CD14-positive monocyte (primary cell): Measurements from ENCODE around the gene CDK15. TPM values are rescaled to one million over a fixed set of nuclear protein-coding genes. Genes with fewer than 3 reads are reported as not detected.

Source experiments
- DNase-seq, 3 donors: peaks; one replicate each; pipeline ENCODE4 v3.0.0-alpha.2; 2011 to 2022
- H2AFZ ChIP-seq: 2 replicates; pipeline ENCODE4 v1.6.0; 2012; ENCODE audit warnings: mild to moderate bottlenecking, low read depth, low read length, inconsistent platforms; ENCODE audit not compliant: insufficient read depth, poor library complexity, severe bottlenecking
- H3K27ac ChIP-seq, 2 donors: 1 replicate in 1 of 2; 2 replicates in 1 of 2; pipeline ENCODE4 v1.5.1; 2012 to 2013; ENCODE audit warnings: low read length in 2 of 2, control low read depth in 1 of 2, inconsistent platforms in 1 of 2, low read depth in 1 of 2, mild to moderate bottlenecking in 1 of 2
- H3K27me3 ChIP-seq, 2 donors: one replicate each; pipeline versions ENCODE4 v1.6.0 to v1.6.1; 2011 to 2013; ENCODE audit warnings: low read length in 2 of 2; ENCODE audit not compliant: control insufficient read depth in 2 of 2, insufficient read depth in 2 of 2
- H3K36me3 ChIP-seq, 2 donors: replicated peaks in 1 of 2; 1 replicate in 1 of 2; 2 replicates in 1 of 2; pipeline versions ENCODE4 v1.5.1 to v1.6.1; 2012 to 2013; ENCODE audit warnings: low read length in 2 of 2, control low read depth in 1 of 2, inconsistent platforms in 1 of 2, mild to moderate bottlenecking in 1 of 2; ENCODE audit not compliant: insufficient read depth in 2 of 2, control insufficient read depth in 1 of 2
- H3K4me1 ChIP-seq, 2 donors: 1 replicate in 1 of 2; 2 replicates in 1 of 2; pipeline versions ENCODE4 v1.5.1 to v1.6.1; 2012 to 2013; ENCODE audit warnings: low read length in 2 of 2, control low read depth in 1 of 2, inconsistent platforms in 1 of 2, mild to moderate bottlenecking in 1 of 2, moderate library complexity in 1 of 2; ENCODE audit not compliant: insufficient read depth in 2 of 2, control insufficient read depth in 1 of 2
- H3K4me2 ChIP-seq: replicated peaks from 2 replicates; pipeline ENCODE3; 2012; ENCODE audit warnings: low read length, moderate library complexity, mild to moderate bottlenecking; ENCODE audit not compliant: poor library complexity, severe bottlenecking; ENCODE audit errors: extremely low read depth
- H3K4me3 ChIP-seq, 3 experiments: fragments of 200-600 bp in 1 of 3; sonication (generic) in 1 of 3; replicated peaks in 1 of 3; 1 replicate in 2 of 3; 2 replicates in 1 of 3; pipeline ENCODE4 v1.5.1; 2011 to 2013; ENCODE audit warnings: low read length in 3 of 3, mild to moderate bottlenecking in 3 of 3, control low read depth in 2 of 3, low read depth in 2 of 3, inconsistent platforms in 1 of 3, moderate library complexity in 1 of 3
- H3K79me2 ChIP-seq: 2 replicates; pipeline ENCODE4 v1.6.0; 2012; ENCODE audit warnings: mild to moderate bottlenecking, control low read depth, inconsistent platforms, low read length, moderate library complexity; ENCODE audit not compliant: insufficient read depth
- H3K9ac ChIP-seq: 2 replicates; pipeline ENCODE4 v1.6.0; 2017; ENCODE audit warnings: low read length, mild to moderate bottlenecking; ENCODE audit not compliant: insufficient read depth, poor library complexity, severe bottlenecking
- H3K9me3 ChIP-seq, 2 donors: replicated peaks in 1 of 2; 1 replicate in 1 of 2; 2 replicates in 1 of 2; pipeline versions ENCODE4 v1.5.1 to v1.6.1; 2012 to 2013; ENCODE audit warnings: low read length in 2 of 2, control low read depth in 1 of 2; ENCODE audit not compliant: control insufficient read depth in 1 of 2, insufficient read depth in 1 of 2
- H4K20me1 ChIP-seq: 2 replicates; pipeline ENCODE4 v1.6.0; 2012; ENCODE audit warnings: mild to moderate bottlenecking, low read length, control low read depth, moderate library complexity; ENCODE audit not compliant: insufficient read depth
- H3K27ac Mint-ChIP-seq, 7 donors: one replicate each; pipeline ENCODE4 v1.8.0; 2020; ENCODE audit warnings: mild to moderate bottlenecking in 7 of 7, mixed read lengths in 7 of 7, moderate library complexity in 6 of 7, inconsistent platforms in 2 of 7
- H3K27me3 Mint-ChIP-seq, 3 donors: one replicate each; pipeline ENCODE4 v1.8.0; 2021 to 2022; ENCODE audit warnings: low read depth in 3 of 3, mild to moderate bottlenecking in 3 of 3, mixed read lengths in 3 of 3, moderate library complexity in 3 of 3, inconsistent platforms in 1 of 3
- H3K36me3 Mint-ChIP-seq, 2 donors: one replicate each; pipeline ENCODE4 v1.8.0; 2020; ENCODE audit warnings: mixed read lengths in 2 of 2, inconsistent platforms in 1 of 2, mild to moderate bottlenecking in 1 of 2
- H3K4me1 Mint-ChIP-seq: one replicate; pipeline ENCODE4 v1.8.0; 2020; ENCODE audit warnings: mild to moderate bottlenecking, mixed read lengths
- H3K4me3 Mint-ChIP-seq, 2 donors: one replicate each; pipeline ENCODE4 v1.8.0; 2020; ENCODE audit warnings: mild to moderate bottlenecking in 2 of 2, mixed read lengths in 2 of 2, moderate library complexity in 1 of 2
- H3K9me3 Mint-ChIP-seq, 7 donors: one replicate each; pipeline ENCODE4 v1.8.0; 2020 to 2022; ENCODE audit warnings: mixed read lengths in 7 of 7, mild to moderate bottlenecking in 6 of 7, moderate library complexity in 6 of 7, inconsistent platforms in 2 of 7
- WGBS: methylation state at CpG from one replicate; pipeline ENCODE4 v1.1.5; 2013; ENCODE audit warnings: missing lambda C conversion rate; ENCODE audit not compliant: insufficient coverage; 5-methylcytosine and 5-hydroxymethylcytosine counted together
- intact Hi-C, 2 donors: fragments of 100-400 bp; cut with micrococcal nuclease; formaldehyde crosslinking; loops; one replicate each; pipeline versions ENCODE4 v1.15.0 to v1.15.1; 2023
- polyA plus RNA-seq, 3 donors: library from polyadenylated mRNA; depleted of rRNA in 1 of 3; unstranded in 2 of 3; stranded (reverse) in 1 of 3; fragments of 300-500 nt in 2 of 3; fragments of >200 nt in 1 of 3; fragmentation: Illumina TruSeq in 2 of 3; gene quantifications; 1 replicate in 2 of 3; 2 replicates in 1 of 3; pipeline ENCODE4 v1.2.3, GENCODE V29; 2012 to 2021
- TF ChIP-seq, protein P1 (sequence below): fragments of 200-600 bp; IDR thresholded peaks from one replicate; pipeline ENCODE4 v1.8.0; 2022; ENCODE audit warnings: antibody characterized with exemption, mild to moderate bottlenecking

CDK15 gene
- polyA plus RNA-seq, 3 donors: not detected

DNA sequence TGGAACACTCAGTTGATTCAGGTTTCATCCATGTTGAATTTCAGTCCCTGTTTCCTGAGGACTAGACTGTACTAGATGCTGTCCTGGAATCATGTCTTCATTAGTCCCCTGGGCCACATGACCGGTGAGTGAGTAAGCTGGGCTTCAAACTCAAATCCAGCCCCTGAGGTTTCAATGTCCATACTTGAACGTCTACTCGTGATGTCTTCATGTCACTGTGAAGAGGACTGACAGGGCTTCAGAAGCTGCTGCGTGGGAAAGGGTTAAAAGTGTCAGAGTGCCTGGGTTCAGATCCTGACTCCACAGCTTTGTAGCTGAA, 101.2 kb downstream of the CDK15 start:
- intact Hi-C loops: no loop called here
- no peak overlapping the region for H3K4me3 ChIP-seq
- Mint-ChIP-seq H3K36me3 (no peaks in the 10 kb centered on the region), H3K9me3 (peaks cover 0 to 1% (median 0%) of the 10 kb centered on the region in 7 donors), H3K27me3 (peaks cover 2% of the 10 kb centered on the region in 3 donors), H3K27ac (no peak overlapping the region), H3K4me3 (no peak overlapping the region), H3K4me1 (peaks cover 9% of the 10 kb centered on the region)
- no peaks in the 10 kb centered on the region for H3K9me3 ChIP-seq
- H3K79me2 ChIP-seq: no peaks in the 10 kb centered on the region
- WGBS: 94% methylated on average over 3 of the region's 4 CpGs
- H4K20me1 ChIP-seq: no peaks in the 10 kb centered on the region
- H3K9ac ChIP-seq: no peak overlapping the region
- TF ChIP-seq, protein P1, sequence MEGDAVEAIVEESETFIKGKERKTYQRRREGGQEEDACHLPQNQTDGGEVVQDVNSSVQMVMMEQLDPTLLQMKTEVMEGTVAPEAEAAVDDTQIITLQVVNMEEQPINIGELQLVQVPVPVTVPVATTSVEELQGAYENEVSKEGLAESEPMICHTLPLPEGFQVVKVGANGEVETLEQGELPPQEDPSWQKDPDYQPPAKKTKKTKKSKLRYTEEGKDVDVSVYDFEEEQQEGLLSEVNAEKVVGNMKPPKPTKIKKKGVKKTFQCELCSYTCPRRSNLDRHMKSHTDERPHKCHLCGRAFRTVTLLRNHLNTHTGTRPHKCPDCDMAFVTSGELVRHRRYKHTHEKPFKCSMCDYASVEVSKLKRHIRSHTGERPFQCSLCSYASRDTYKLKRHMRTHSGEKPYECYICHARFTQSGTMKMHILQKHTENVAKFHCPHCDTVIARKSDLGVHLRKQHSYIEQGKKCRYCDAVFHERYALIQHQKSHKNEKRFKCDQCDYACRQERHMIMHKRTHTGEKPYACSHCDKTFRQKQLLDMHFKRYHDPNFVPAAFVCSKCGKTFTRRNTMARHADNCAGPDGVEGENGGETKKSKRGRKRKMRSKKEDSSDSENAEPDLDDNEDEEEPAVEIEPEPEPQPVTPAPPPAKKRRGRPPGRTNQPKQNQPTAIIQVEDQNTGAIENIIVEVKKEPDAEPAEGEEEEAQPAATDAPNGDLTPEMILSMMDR: no peak
- H2AFZ ChIP-seq: no peak overlapping the region
- H3K27ac ChIP-seq: no peak overlapping the region
- no peak for DNase-seq
- H3K27me3 ChIP-seq: peaks cover 0 to 2% of the 10 kb centered on the region in 2 donors
- H3K4me1 ChIP-seq: peaks cover 0 to 5% of the 10 kb centered on the region in 2 donors
- no peaks in the 10 kb centered on the region for H3K36me3 ChIP-seq
- no peak overlapping the region for H3K4me2 ChIP-seq

GRCh38 chr2:201908901-201909300, 102.6 kb downstream of the CDK15 start:
- intact Hi-C loops: no loop called here
- H3K4me2 ChIP-seq: no peak overlapping the region

More at GRCh38 chr2:201908901-201909300, 102.6 kb downstream of the CDK15 start:
- Histone ChIP-seq H3K4me1 (peaks cover 0 to 5% of the 10 kb centered on the region in 2 donors), H3K79me2 (no peaks in the 10 kb centered on the region), H3K9ac (no peak overlapping the region), H3K4me3 (no peak overlapping the region), H4K20me1 (no peaks in the 10 kb centered on the region), H3K27ac (no peak overlapping the region), H2AFZ (no peak overlapping the region), H3K27me3 (peaks cover 0 to 2% of the 10 kb centered on the region in 2 donors), H3K9me3 (no peaks in the 10 kb centered on the region), H3K36me3 (no peaks in the 10 kb centered on the region)
- no peak overlapping the region for H3K4me3 Mint-ChIP-seq
- H3K27me3 Mint-ChIP-seq: peaks cover 0 to 2% (median 1%) of the 10 kb centered on the region in 3 donors
- 80% methylated on average over 2 of the region's 2 CpGs for WGBS
- H3K4me1 Mint-ChIP-seq: peaks cover 9% of the 10 kb centered on the region
- no peak overlapping the region for H3K27ac Mint-ChIP-seq
- H3K36me3 Mint-ChIP-seq: no peaks in the 10 kb centered on the region
- TF ChIP-seq, protein P1: no peak
- no peaks in the 10 kb centered on the region for H3K9me3 Mint-ChIP-seq
- no peak for DNase-seq
